K562 (cell line): ENCODE results near the gene RPP21. TPM values are rescaled to one million over a fixed set of nuclear protein-coding genes. Genes with fewer than 3 reads are reported as not detected.

ENCODE experiments used
- ARHGAP35 ChIP-seq: fragments of 450-650 bp; IDR thresholded peaks from 2 replicates; pipeline ENCODE4 v1.6.1; 2018; ENCODE audit not compliant: partially characterized antibody
- DACH1 ChIP-seq: fragments of 450-650 bp; IDR thresholded peaks from 2 replicates; pipeline ENCODE4 v1.6.1; 2018; ENCODE audit not compliant: partially characterized antibody
- ETV1 ChIP-seq: fragments of 450-650 bp; conservative IDR thresholded peaks from 2 replicates; pipeline ENCODE4 v1.6.1; 2016; ENCODE audit warnings: missing genetic modification characterization, control low read depth, low read depth, missing compliant biosample characterization
- LCOR ChIP-seq: sonication (generic); formaldehyde crosslinking; IDR thresholded peaks from 2 replicates; pipeline ENCODE4 v1.8.0; 2022; ENCODE audit warnings: mild to moderate bottlenecking, missing genetic modification reagents
- NFRKB ChIP-seq: fragments of 450-650 bp; IDR thresholded peaks from 2 replicates; pipeline ENCODE4 v1.6.1; 2016; ENCODE audit warnings: low read depth
- OTX1 ChIP-seq: fragments of 450-650 bp; formaldehyde crosslinking; IDR thresholded peaks from 2 replicates; pipeline ENCODE4 v1.4.0; 2022; ENCODE audit warnings: mild to moderate bottlenecking
- PHF21A ChIP-seq: fragments of 450-650 bp; IDR thresholded peaks from 2 replicates; pipeline ENCODE4 v1.6.1; 2017; ENCODE audit warnings: low read depth, borderline replicate concordance
- SMAD3 ChIP-seq: fragments of 450-650 bp; formaldehyde crosslinking; conservative IDR thresholded peaks from 2 replicates; pipeline ENCODE4 v1.4.0; 2020; ENCODE audit warnings: mild to moderate bottlenecking
- SMARCB1 ChIP-seq: IDR thresholded peaks from 2 replicates; pipeline ENCODE4 v1.6.1; 2011; ENCODE audit warnings: improper control_type of control experiment, low read depth; ENCODE audit not compliant: insufficient read length
- SPI1 ChIP-seq: IDR thresholded peaks from 2 replicates; pipeline ENCODE4 v1.6.1; 2011; ENCODE audit warnings: low read depth, low read length, control low read depth, borderline replicate concordance
- TAF1 ChIP-seq: IDR thresholded peaks from 2 replicates; pipeline ENCODE4 v1.6.1; 2011; ENCODE audit warnings: mild to moderate bottlenecking, low read length, moderate library complexity; ENCODE audit not compliant: insufficient read depth, control insufficient read depth, severe bottlenecking; ENCODE audit errors: extremely low read depth
- ZNF589 ChIP-seq: fragments of 200-800 bp; sonication (Bioruptor generic); IDR thresholded peaks from 2 replicates; pipeline ENCODE4 v1.6.1; 2016; ENCODE audit warnings: low read depth, missing genetic modification characterization, missing compliant biosample characterization
- polyA plus RNA-seq, 8 experiments: library from polyadenylated mRNA; depleted of rRNA in 4 of 8; stranded (reverse) in 5 of 8; unstranded in 3 of 8; fragments of >200 nt; fragmentation: Nextera tagmentation in 2 of 8; fragmentation: Illumina TruSeq in 1 of 8; extraction: Ambion mirVana in 2 of 8; extraction: Trizol in 1 of 8; gene quantifications; 2 replicates each; pipeline versions ENCODE4 v1.2.1 to v1.2.3, GENCODE V29; 2011 to 2014; ENCODE audit warnings: inconsistent platforms in 1 of 8, missing spikeins in 1 of 8
- total RNA-seq, 7 experiments: library from RNA; depleted of rRNA in 6 of 7; stranded (reverse); fragments of >200 nt in 6 of 7; fragmentation: Illumina TruSeq in 2 of 7; extraction: Trizol in 2 of 7; gene quantifications; 2 replicates each; pipeline versions ENCODE4 v1.2.1 to v1.2.3, GENCODE V29; 2011 to 2021; ENCODE audit warnings: low replicate concordance in 1 of 7
- TF ChIP-seq, protein P1 (sequence below), 2 experiments: fragments of 150-350 bp in 1 of 2; IDR thresholded peaks; 2 replicates each; pipeline ENCODE4 v1.6.1; 2012 to 2016; ENCODE audit warnings: low read depth in 2 of 2, low read length in 2 of 2, mild to moderate bottlenecking in 1 of 2, moderate library complexity in 1 of 2
- TF ChIP-seq, protein P2 (sequence below): fragments of 450-650 bp; IDR thresholded peaks from 2 replicates; pipeline ENCODE4 v1.6.1; 2016; ENCODE audit warnings: borderline replicate concordance
- TF ChIP-seq, protein P3 (sequence below): sonication (generic); IDR thresholded peaks from 2 replicates; pipeline ENCODE4 v1.6.1; 2016
- TF ChIP-seq, protein P4 (sequence below): fragments of 450-650 bp; IDR thresholded peaks from 2 replicates; pipeline ENCODE4 v1.7.0; 2016; ENCODE audit warnings: borderline replicate concordance

The RPP21 gene
- total and polyA plus RNA-seq, 9 of the 15 experiments (the other 6 are each of a cell fraction or from before 2014, with no cell fraction given) = 62.1 to 362 (median 166) TPM

DNA sequence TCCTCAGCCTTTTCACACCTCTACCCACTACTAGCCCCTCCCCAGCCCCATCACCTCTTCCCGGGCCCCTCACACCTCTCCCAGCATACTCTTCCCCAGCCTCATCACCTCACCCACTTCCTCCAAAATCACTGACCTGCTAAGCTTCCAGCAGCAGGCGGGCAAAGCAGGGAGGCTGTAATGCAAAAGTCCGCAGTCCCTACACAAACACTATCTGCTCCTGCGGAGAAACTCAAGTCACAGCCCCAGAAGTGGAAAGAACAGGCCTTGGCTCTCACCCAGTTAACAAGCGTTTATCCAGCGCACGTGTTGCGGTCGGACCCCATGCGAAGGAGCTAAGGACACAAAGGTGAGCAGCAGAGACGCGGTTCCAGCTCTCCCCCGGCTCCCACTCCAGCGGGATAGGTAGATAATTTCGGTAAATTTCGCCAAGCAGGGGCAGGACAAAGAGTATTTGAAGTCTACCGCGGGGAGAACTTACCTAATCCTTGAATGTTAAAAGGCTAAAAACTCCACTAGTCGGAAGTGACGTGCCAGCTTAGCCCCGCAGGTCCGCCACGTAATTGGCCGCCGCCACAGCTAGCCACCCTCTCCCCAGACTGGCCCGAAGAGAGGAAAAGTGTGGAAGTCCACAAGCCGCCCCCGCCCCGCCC is 19.0 kb upstream of the RPP21 start (continued):
- TF ChIP-seq, protein P1, sequence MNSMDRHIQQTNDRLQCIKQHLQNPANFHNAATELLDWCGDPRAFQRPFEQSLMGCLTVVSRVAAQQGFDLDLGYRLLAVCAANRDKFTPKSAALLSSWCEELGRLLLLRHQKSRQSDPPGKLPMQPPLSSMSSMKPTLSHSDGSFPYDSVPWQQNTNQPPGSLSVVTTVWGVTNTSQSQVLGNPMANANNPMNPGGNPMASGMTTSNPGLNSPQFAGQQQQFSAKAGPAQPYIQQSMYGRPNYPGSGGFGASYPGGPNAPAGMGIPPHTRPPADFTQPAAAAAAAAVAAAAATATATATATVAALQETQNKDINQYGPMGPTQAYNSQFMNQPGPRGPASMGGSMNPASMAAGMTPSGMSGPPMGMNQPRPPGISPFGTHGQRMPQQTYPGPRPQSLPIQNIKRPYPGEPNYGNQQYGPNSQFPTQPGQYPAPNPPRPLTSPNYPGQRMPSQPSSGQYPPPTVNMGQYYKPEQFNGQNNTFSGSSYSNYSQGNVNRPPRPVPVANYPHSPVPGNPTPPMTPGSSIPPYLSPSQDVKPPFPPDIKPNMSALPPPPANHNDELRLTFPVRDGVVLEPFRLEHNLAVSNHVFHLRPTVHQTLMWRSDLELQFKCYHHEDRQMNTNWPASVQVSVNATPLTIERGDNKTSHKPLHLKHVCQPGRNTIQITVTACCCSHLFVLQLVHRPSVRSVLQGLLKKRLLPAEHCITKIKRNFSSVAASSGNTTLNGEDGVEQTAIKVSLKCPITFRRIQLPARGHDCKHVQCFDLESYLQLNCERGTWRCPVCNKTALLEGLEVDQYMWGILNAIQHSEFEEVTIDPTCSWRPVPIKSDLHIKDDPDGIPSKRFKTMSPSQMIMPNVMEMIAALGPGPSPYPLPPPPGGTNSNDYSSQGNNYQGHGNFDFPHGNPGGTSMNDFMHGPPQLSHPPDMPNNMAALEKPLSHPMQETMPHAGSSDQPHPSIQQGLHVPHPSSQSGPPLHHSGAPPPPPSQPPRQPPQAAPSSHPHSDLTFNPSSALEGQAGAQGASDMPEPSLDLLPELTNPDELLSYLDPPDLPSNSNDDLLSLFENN (IDR thresholded peaks at IDR 0.05; ENCODE audit: low read depth in 2 of 2, low read length in 2 of 2) = peak in 1 of 2 experiments; percentile 56; a peak in 2 of 4 replicates
- TF ChIP-seq TAF1 (peak; percentile 35), SMARCB1 (no peak), SPI1 (peak; percentile 56; the same call in 1 of the 2 replicates), DACH1 (no peak), ARHGAP35 (peak; percentile 15), PHF21A (no peak), OTX1 (CRISPR knock-in tag) (no peak), SMAD3 (CRISPR knock-in tag) (peak; percentile 65; the same call in 1 of the 2 replicates), NFRKB (peak; percentile 69; the same call in 1 of the 2 replicates), ETV1 (tag) (peak; percentile 29; the same call in 1 of the 2 replicates), LCOR (CRISPR knock-in tag) (0 out of 2 replicates have a peak, but pooled peaks have one; percentile 87), ZNF589 (CRISPR knock-in tag) (peak; percentile 63; the same call in 1 of the 2 replicates)
- TF ChIP-seq, protein P2, sequence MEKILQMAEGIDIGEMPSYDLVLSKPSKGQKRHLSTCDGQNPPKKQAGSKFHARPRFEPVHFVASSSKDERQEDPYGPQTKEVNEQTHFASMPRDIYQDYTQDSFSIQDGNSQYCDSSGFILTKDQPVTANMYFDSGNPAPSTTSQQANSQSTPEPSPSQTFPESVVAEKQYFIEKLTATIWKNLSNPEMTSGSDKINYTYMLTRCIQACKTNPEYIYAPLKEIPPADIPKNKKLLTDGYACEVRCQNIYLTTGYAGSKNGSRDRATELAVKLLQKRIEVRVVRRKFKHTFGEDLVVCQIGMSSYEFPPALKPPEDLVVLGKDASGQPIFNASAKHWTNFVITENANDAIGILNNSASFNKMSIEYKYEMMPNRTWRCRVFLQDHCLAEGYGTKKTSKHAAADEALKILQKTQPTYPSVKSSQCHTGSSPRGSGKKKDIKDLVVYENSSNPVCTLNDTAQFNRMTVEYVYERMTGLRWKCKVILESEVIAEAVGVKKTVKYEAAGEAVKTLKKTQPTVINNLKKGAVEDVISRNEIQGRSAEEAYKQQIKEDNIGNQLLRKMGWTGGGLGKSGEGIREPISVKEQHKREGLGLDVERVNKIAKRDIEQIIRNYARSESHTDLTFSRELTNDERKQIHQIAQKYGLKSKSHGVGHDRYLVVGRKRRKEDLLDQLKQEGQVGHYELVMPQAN = peak; percentile 91
- TF ChIP-seq, protein P3, sequence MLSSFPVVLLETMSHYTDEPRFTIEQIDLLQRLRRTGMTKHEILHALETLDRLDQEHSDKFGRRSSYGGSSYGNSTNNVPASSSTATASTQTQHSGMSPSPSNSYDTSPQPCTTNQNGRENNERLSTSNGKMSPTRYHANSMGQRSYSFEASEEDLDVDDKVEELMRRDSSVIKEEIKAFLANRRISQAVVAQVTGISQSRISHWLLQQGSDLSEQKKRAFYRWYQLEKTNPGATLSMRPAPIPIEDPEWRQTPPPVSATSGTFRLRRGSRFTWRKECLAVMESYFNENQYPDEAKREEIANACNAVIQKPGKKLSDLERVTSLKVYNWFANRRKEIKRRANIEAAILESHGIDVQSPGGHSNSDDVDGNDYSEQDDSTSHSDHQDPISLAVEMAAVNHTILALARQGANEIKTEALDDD = peak; percentile 79
- TF ChIP-seq, protein P4, sequence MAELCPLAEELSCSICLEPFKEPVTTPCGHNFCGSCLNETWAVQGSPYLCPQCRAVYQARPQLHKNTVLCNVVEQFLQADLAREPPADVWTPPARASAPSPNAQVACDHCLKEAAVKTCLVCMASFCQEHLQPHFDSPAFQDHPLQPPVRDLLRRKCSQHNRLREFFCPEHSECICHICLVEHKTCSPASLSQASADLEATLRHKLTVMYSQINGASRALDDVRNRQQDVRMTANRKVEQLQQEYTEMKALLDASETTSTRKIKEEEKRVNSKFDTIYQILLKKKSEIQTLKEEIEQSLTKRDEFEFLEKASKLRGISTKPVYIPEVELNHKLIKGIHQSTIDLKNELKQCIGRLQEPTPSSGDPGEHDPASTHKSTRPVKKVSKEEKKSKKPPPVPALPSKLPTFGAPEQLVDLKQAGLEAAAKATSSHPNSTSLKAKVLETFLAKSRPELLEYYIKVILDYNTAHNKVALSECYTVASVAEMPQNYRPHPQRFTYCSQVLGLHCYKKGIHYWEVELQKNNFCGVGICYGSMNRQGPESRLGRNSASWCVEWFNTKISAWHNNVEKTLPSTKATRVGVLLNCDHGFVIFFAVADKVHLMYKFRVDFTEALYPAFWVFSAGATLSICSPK = peak; percentile 83; the same call in 1 of the 2 replicates
